Left lung (tissue), 10 donors: ENCODE data around the gene IVNS1ABP. TPM values are rescaled to one million over a fixed set of nuclear protein-coding genes. Genes with fewer than 3 reads are reported as not detected.
A peak's percentile ranks its signal among the peaks of the same experiment; 100 is the strongest.

Source experiments
- ATAC-seq: fragments of 200-7000 bp; cut with Tn5 transposase; one replicate; pipeline ENCODE4 v1.9.1; 2020; ENCODE audit warnings: moderate library complexity
- DNase-seq, 4 donors: peaks; one replicate each; pipeline ENCODE4 v3.0.0-alpha.2; 2013 to 2020
- H3K27ac ChIP-seq, 2 donors: fragments of 200-600 bp; sonication (generic) in 1 of 2; one replicate each; pipeline versions ENCODE4 v1.5.0 to v1.8.0; 2020 to 2021
- H3K27me3 ChIP-seq, 2 donors: fragments of 200-600 bp; sonication (generic) in 1 of 2; one replicate each; pipeline versions ENCODE4 v1.5.0 to v1.8.0; 2020 to 2021
- H3K36me3 ChIP-seq, 2 donors: fragments of 200-600 bp; sonication (generic) in 1 of 2; one replicate each; pipeline versions ENCODE4 v1.5.0 to v1.8.0; 2020 to 2021
- H3K4me1 ChIP-seq, 2 donors: fragments of 200-600 bp; one replicate each; pipeline ENCODE4 v1.8.0; 2021
- H3K4me3 ChIP-seq, 2 donors: fragments of 200-600 bp; sonication (generic) in 1 of 2; one replicate each; pipeline versions ENCODE4 v1.5.0 to v1.8.0; 2020 to 2021; ENCODE audit warnings: mild to moderate bottlenecking in 1 of 2
- H3K9me3 ChIP-seq, 2 donors: fragments of 200-600 bp; sonication (generic) in 1 of 2; one replicate each; pipeline versions ENCODE4 v1.5.0 to v1.8.0; 2020 to 2021
- intact Hi-C, 2 donors: fragments of 100-400 bp; cut with DNase I; formaldehyde crosslinking; loops; one replicate each; pipeline versions ENCODE4 v1.11.2 to v1.14.2; 2022
- polyA plus RNA-seq, 6 donors: library from polyadenylated mRNA; unstranded; fragments of 120-200 nt; gene quantifications; one replicate each; pipeline ENCODE4 v1.2.1, GENCODE V29; 2013; ENCODE audit not compliant: insufficient read length in 6 of 6
- total RNA-seq, 2 donors: library from RNA; stranded (reverse); fragmentation: NEBNext Ultra II Directional; extraction: Animal tissue kit (Norgen Biotek cat#: 25700); gene quantifications; one replicate each; pipeline ENCODE4 v1.2.1, GENCODE V29; 2021
- TF ChIP-seq, protein P1 (sequence below), 2 donors: fragments of 200-600 bp; sonication (generic) in 1 of 2; IDR thresholded peaks; one replicate each; pipeline versions ENCODE4 v1.5.0 to v1.8.0; 2021; ENCODE audit warnings: antibody characterized with exemption in 2 of 2
- donor health status: DM: no; HTN: yes; CAD: no.
- donor health status: DM: no; HTN: no; CAD: no.

IVNS1ABP gene
- total and polyA plus RNA-seq, 8 donors = 74.3 to 215 (median 174) TPM

DNA sequence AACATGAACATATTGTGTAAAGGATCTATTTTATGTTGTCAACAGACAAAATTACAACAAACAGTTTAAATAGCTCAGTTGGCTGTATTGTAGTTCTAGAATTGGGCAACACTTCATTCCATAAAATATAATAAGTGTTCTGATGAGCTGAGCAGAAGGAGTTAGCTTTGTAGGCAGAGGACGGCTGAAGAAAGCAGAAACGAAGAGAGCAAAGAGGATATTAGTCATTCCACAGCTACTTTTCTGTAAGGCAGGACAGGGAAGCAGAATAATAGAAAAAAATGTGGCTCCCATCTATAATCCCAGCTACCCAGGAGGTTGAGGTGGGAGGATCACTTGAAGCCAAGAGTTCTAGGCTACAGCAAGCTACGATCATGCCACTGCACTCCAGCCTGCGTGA is 20.2 kb upstream of the IVNS1ABP start:
- Histone ChIP-seq H3K27me3 (no peaks in the 10 kb centered on the region), H3K36me3 (no peaks in the 10 kb centered on the region), H3K4me1 (peaks cover 7 to 42% of the 10 kb centered on the region in 2 donors), H3K4me3 (no peak overlapping the region), H3K27ac (peak overlapping the region; percentile 46 to 90), H3K9me3 (no peaks in the 10 kb centered on the region)
- TF ChIP-seq, protein P1, sequence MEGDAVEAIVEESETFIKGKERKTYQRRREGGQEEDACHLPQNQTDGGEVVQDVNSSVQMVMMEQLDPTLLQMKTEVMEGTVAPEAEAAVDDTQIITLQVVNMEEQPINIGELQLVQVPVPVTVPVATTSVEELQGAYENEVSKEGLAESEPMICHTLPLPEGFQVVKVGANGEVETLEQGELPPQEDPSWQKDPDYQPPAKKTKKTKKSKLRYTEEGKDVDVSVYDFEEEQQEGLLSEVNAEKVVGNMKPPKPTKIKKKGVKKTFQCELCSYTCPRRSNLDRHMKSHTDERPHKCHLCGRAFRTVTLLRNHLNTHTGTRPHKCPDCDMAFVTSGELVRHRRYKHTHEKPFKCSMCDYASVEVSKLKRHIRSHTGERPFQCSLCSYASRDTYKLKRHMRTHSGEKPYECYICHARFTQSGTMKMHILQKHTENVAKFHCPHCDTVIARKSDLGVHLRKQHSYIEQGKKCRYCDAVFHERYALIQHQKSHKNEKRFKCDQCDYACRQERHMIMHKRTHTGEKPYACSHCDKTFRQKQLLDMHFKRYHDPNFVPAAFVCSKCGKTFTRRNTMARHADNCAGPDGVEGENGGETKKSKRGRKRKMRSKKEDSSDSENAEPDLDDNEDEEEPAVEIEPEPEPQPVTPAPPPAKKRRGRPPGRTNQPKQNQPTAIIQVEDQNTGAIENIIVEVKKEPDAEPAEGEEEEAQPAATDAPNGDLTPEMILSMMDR (IDR thresholded peaks at IDR 0.05) = no peak
- ATAC-seq = peak; percentile 66
- DNase-seq = peak in 2 of 4 donors; percentile 38 to 55
- intact Hi-C loops = no loop called here

DNA sequence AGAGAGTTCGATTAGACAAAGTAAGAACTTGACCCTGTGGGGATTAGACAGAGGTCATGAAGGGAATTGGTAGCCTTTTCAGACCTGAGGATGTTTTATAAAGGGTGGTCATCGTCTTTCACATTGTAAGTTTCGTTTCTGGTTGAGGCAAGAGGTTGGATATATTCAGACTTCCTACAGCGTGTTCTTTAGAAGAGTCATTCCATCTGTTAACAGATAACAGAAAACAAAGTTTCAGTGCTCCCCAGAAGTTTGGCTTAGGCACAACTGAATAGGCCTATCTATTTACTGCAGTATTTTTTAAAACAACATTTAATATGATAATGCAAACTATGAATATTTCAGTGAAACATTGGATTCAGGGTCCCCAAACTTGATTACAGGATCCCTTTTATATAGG is 17.1 kb upstream of the IVNS1ABP start:
- TF ChIP-seq, protein P1 (IDR thresholded peaks at IDR 0.05) = no peak
- Histone ChIP-seq H3K4me3 (no peak overlapping the region), H3K27ac (no peak overlapping the region), H3K4me1 (peaks cover 7 to 27% of the 10 kb centered on the region in 2 donors), H3K9me3 (no peaks in the 10 kb centered on the region), H3K36me3 (no peaks in the 10 kb centered on the region), H3K27me3 (no peaks in the 10 kb centered on the region)
- intact Hi-C loops = no loop called here
- no peak for DNase-seq
- ATAC-seq = no peak

DNA sequence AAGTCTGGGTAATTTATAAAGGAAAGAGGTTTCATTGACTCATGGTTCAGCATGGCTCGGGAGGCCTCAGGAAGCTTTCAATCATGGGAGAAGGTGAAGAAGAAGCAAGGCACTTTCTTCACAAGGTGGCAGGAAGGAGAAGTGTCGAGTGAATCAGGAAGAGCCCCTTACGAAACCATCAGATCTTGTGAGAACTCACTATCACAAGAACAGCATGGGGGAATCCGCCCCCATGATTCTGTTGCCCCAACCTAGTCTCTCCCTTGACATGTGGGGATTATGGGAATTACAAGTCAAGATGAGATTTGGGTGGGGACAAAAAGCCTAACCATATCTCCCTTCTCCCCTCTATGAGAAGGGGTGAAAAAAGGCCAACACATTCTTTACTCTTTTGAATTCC is 11.2 kb upstream of the IVNS1ABP start:
- Histone ChIP-seq H3K27ac (peak overlapping the region in 1 of 2 donors; percentile 82), H3K9me3 (no peaks in the 10 kb centered on the region), H3K4me3 (no peak overlapping the region), H3K36me3 (no peaks in the 10 kb centered on the region), H3K27me3 (no peaks in the 10 kb centered on the region), H3K4me1 (peaks cover 0 to 6% of the 10 kb centered on the region in 2 donors)
- DNase-seq (no peak), ATAC-seq (no peak)
- TF ChIP-seq, protein P1 (IDR thresholded peaks at IDR 0.05) = no peak
- intact Hi-C loops = no loop called here

DNA sequence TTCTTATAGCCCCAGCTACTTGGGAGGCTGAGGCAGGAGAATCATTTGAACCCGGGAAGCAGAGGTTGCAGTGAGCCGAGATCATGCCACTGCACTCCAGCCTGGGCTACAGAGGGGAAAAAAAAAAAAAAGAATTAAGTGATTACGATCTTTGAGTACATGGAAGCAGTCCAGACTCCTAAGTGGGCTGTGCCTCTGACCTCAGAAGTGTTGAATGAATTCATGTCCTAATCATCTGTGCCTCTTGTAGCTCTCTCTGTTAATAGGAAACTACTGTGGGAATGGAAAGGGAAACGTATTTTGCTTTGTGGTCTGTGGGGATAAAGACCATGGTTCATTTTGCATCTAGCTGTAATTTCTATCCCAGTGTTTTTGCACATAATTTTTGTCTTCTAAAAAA is 8.4 kb upstream of the IVNS1ABP start:
- H3K27ac ChIP-seq = no peak overlapping the region
- intact Hi-C loops = no loop called here
- peaks cover 0 to 6% of the 10 kb centered on the region in 2 donors for H3K4me1 ChIP-seq
- no peaks in the 10 kb centered on the region for H3K36me3 ChIP-seq
- no peaks in the 10 kb centered on the region for H3K9me3 ChIP-seq
- TF ChIP-seq, protein P1 (IDR thresholded peaks at IDR 0.05) = no peak
- DNase-seq (peak in 1 of 4 donors; percentile 67), ATAC-seq (peak; percentile 87)
- H3K4me3 ChIP-seq = no peak overlapping the region
- H3K27me3 ChIP-seq = no peaks in the 10 kb centered on the region

DNA sequence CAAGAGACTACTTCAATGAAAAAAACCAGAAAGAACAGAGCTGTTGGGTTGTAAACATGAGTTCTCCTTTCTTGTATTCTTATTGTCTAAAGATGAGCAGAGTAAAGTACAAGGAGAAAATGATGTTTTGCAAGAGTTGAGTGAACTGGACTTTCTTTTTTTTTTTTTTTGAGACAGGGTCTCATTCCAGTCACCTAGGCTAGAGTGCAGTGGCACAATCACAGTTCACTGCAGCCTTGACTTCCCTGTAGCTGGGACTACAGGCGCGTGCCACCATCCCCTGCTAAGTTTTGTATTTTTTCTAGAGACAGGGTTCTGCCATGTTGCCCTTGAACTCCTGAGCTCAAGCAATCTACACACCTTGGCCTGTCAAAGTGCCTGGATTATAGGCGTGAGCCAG is 7.1 kb upstream of the IVNS1ABP start:
- DNase-seq = peak in 1 of 4 donors; percentile 17
- Histone ChIP-seq H3K4me3 (no peak overlapping the region), H3K27ac (peak overlapping the region in 1 of 2 donors; percentile 7), H3K27me3 (no peaks in the 10 kb centered on the region), H3K36me3 (no peaks in the 10 kb centered on the region), H3K9me3 (no peaks in the 10 kb centered on the region), H3K4me1 (peaks cover 0 to 7% of the 10 kb centered on the region in 2 donors)
- no peak for ATAC-seq
- intact Hi-C loops = no loop called here
- TF ChIP-seq, protein P1 (IDR thresholded peaks at IDR 0.05) = no peak
